ENCODE results near the gene TKT. TPM values are rescaled to one million over a fixed set of nuclear protein-coding genes. Genes with fewer than 3 reads are reported as not detected.

Gene TKT
- total and polyA plus RNA-seq, 2 of the 13 experiments (the other 11 are each of a cell fraction or from before 2014, with no cell fraction given) = 150 to 238 TPM

GRCh38 chr3:53269888-53270880 is 14.4 kb upstream of the TKT start (continued):
- TF ChIP-seq, protein P1, sequence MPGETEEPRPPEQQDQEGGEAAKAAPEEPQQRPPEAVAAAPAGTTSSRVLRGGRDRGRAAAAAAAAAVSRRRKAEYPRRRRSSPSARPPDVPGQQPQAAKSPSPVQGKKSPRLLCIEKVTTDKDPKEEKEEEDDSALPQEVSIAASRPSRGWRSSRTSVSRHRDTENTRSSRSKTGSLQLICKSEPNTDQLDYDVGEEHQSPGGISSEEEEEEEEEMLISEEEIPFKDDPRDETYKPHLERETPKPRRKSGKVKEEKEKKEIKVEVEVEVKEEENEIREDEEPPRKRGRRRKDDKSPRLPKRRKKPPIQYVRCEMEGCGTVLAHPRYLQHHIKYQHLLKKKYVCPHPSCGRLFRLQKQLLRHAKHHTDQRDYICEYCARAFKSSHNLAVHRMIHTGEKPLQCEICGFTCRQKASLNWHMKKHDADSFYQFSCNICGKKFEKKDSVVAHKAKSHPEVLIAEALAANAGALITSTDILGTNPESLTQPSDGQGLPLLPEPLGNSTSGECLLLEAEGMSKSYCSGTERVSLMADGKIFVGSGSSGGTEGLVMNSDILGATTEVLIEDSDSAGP (CRISPR knock-in tag; IDR thresholded peaks at IDR 0.05; ENCODE audit: borderline replicate concordance) = peak; percentile 62; the same call in 1 of the 2 replicates
- TF ChIP-seq TRAFD1 (CRISPR knock-in tag; IDR thresholded peaks at IDR 0.05; ENCODE audit: borderline replicate concordance) (no peak), ZNF503 (CRISPR knock-in tag; IDR thresholded peaks at IDR 0.05) (no peak), ZSCAN12 (CRISPR knock-in tag; IDR thresholded peaks at IDR 0.05) (no peak), TFAP4 (IDR thresholded peaks at IDR 0.05; ENCODE audit: borderline replicate concordance, low read depth) (no peak), HNRNPLL (IDR thresholded peaks at IDR 0.05; ENCODE audit: low read depth, low read length, poor library complexity, severe bottlenecking) (peak; percentile 58), TP53 (CRISPR knock-in tag; conservative IDR thresholded peaks at IDR 0.05) (peak; percentile 81; the same call in 1 of the 2 replicates), ELF4 (CRISPR knock-in tag; IDR thresholded peaks at IDR 0.05; ENCODE audit: borderline replicate concordance) (no peak), ZNF761 (CRISPR knock-in tag; conservative IDR thresholded peaks at IDR 0.05) (peak; percentile 7; the same call in 1 of the 2 replicates), PCBP2 (optimal IDR thresholded peaks at IDR 0.05; ENCODE audit: low read depth, low read length, poor library complexity, severe bottlenecking) (no peak), ZSCAN29 (CRISPR knock-in tag; conservative IDR thresholded peaks at IDR 0.05) (no peak), JDP2 (CRISPR knock-in tag; IDR thresholded peaks at IDR 0.05; ENCODE audit: borderline replicate concordance) (no peak), ARNT2 (CRISPR knock-in tag; IDR thresholded peaks at IDR 0.05; ENCODE audit: low read depth) (no peak)
- TF ChIP-seq, protein P2, sequence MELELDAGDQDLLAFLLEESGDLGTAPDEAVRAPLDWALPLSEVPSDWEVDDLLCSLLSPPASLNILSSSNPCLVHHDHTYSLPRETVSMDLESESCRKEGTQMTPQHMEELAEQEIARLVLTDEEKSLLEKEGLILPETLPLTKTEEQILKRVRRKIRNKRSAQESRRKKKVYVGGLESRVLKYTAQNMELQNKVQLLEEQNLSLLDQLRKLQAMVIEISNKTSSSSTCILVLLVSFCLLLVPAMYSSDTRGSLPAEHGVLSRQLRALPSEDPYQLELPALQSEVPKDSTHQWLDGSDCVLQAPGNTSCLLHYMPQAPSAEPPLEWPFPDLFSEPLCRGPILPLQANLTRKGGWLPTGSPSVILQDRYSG (CRISPR knock-in tag; IDR thresholded peaks at IDR 0.05) = no peak
- TF ChIP-seq, protein P3, sequence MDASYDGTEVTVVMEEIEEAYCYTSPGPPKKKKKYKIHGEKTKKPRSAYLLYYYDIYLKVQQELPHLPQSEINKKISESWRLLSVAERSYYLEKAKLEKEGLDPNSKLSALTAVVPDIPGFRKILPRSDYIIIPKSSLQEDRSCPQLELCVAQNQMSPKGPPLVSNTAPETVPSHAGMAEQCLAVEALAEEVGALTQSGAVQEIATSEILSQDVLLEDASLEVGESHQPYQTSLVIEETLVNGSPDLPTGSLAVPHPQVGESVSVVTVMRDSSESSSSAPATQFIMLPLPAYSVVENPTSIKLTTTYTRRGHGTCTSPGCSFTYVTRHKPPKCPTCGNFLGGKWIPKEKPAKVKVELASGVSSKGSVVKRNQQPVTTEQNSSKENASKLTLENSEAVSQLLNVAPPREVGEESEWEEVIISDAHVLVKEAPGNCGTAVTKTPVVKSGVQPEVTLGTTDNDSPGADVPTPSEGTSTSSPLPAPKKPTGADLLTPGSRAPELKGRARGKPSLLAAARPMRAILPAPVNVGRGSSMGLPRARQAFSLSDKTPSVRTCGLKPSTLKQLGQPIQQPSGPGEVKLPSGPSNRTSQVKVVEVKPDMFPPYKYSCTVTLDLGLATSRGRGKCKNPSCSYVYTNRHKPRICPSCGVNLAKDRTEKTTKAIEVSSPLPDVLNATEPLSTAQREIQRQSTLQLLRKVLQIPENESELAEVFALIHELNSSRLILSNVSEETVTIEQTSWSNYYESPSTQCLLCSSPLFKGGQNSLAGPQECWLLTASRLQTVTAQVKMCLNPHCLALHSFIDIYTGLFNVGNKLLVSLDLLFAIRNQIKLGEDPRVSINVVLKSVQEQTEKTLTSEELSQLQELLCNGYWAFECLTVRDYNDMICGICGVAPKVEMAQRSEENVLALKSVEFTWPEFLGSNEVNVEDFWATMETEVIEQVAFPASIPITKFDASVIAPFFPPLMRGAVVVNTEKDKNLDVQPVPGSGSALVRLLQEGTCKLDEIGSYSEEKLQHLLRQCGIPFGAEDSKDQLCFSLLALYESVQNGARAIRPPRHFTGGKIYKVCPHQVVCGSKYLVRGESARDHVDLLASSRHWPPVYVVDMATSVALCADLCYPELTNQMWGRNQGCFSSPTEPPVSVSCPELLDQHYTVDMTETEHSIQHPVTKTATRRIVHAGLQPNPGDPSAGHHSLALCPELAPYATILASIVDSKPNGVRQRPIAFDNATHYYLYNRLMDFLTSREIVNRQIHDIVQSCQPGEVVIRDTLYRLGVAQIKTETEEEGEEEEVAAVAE (CRISPR knock-in tag; IDR thresholded peaks at IDR 0.05; ENCODE audit: borderline replicate concordance) = no peak
